ENCODE results near the gene NSD2.

The NSD2 gene

GRCh38 chr4:1864076-1865008 lies 6.9 kb upstream of the NSD2 start:
- DNase-seq (ENCODE audit: low read depth) = no peak

- DNase-seq (ENCODE audit: low read depth) = no peak
Measured at GRCh38 chr4:1866189-1866661, 5.0 kb upstream of the NSD2 start.

- no peak for DNase-seq (ENCODE audit: low read depth)
Measured at GRCh38 chr4:1868293-1868692, 2.9 kb upstream of the NSD2 start.

GRCh38 chr4:1868912-1869311 lies 2.3 kb upstream of the NSD2 start:
- DNase-seq (ENCODE audit: low read depth) = no peak

- no peak for DNase-seq (ENCODE audit: low read depth)
Measured at GRCh38 chr4:1869530-1870327, 1.5 kb upstream of the NSD2 start.

GRCh38 chr4:1870328-1870577 lies 940 bp upstream of the NSD2 start:
- DNase-seq (ENCODE audit: low read depth) = peak; percentile 49

- DNase-seq (ENCODE audit: low read depth) = no peak
Measured at GRCh38 chr4:1871471-1872021, 353 bp downstream of the NSD2 start.

- DNase-seq (ENCODE audit: low read depth) = peak; percentile 31
Measured at GRCh38 chr4:1872870-1873269, 1.7 kb downstream of the NSD2 start.

GRCh38 chr4:1873291-1873690 lies 2.1 kb downstream of the NSD2 start:
- no peak for DNase-seq (ENCODE audit: low read depth)

- no peak for DNase-seq (ENCODE audit: low read depth)
Measured at GRCh38 chr4:1873776-1874175, 2.6 kb downstream of the NSD2 start.

- DNase-seq (ENCODE audit: low read depth) = no peak
Measured at GRCh38 chr4:1874201-1874600, 3.0 kb downstream of the NSD2 start.

- DNase-seq (ENCODE audit: low read depth) = no peak
Measured at GRCh38 chr4:1879485-1879884, 8.3 kb downstream of the NSD2 start.

GRCh38 chr4:1880332-1880731 lies 9.1 kb downstream of the NSD2 start:
- DNase-seq (ENCODE audit: low read depth) = no peak

- no peak for DNase-seq (ENCODE audit: low read depth)
Measured at GRCh38 chr4:1882850-1883271, 11.7 kb downstream of the NSD2 start.

GRCh38 chr4:1883583-1883982 lies 12.4 kb downstream of the NSD2 start:
- no peak for DNase-seq (ENCODE audit: low read depth)

GRCh38 chr4:1885414-1885813 lies 14.2 kb downstream of the NSD2 start:
- DNase-seq (ENCODE audit: low read depth) = no peak

GRCh38 chr4:1887052-1887451 lies 15.9 kb downstream of the NSD2 start:
- no peak for DNase-seq (ENCODE audit: low read depth)

GRCh38 chr4:1890979-1891570 lies 19.9 kb downstream of the NSD2 start:
- no peak for DNase-seq (ENCODE audit: low read depth)

- no peak for DNase-seq (ENCODE audit: low read depth)
Measured at GRCh38 chr4:1895971-1896657, 24.9 kb downstream of the NSD2 start.

- DNase-seq (ENCODE audit: low read depth) = no peak
Measured at GRCh38 chr4:1896658-1896991, 25.4 kb downstream of the NSD2 start.

- no peak for DNase-seq (ENCODE audit: low read depth)
Measured at GRCh38 chr4:1898007-1898406, 26.8 kb downstream of the NSD2 start.

- no peak for DNase-seq (ENCODE audit: low read depth)
Measured at GRCh38 chr4:1898681-1899080, 27.5 kb downstream of the NSD2 start.

Measured in fibroblast of the conjunctiva (primary cell).